IMR-90 (cell line): ENCODE measurements around the gene CMC2. TPM values are rescaled to one million over a fixed set of nuclear protein-coding genes. Genes with fewer than 3 reads are reported as not detected.

ENCODE experiments used
- ATAC-seq: fragments of 200-7000 bp; cut with Tn5 transposase; 2 replicates; pipeline ENCODE4 v1.9.1; 2020; ENCODE audit warnings: low read depth, mild to moderate bottlenecking, moderate library complexity
- BruUV-seq: library from RNA; stranded (reverse); fragments of 400-500 nt; replicated peaks from 2 replicates; lab custom pipeline; 2021; lab: Mats Ljungman, UMichigan
- CTCF ChIA-PET: fragments of 300-600 bp; formaldehyde crosslinking; extraction: SDS; loops from one replicate; lab custom pipeline; 2021; ENCODE audit warnings: antibody characterized with exemption; lab: Yijun Ruan, JAX
- POLR2A ChIA-PET: fragments of 300-600 bp; sonication (Branson Sonifier 250); formaldehyde crosslinking; loops from one replicate; lab custom pipeline; 2022; ENCODE audit warnings: antibody characterized with exemption; ENCODE audit not compliant: unreplicated experiment; lab: Charles Lee
- DNase-seq: peaks from one replicate; pipeline ENCODE4 v3.0.0; 2013
- H2AFZ ChIP-seq: replicated peaks from 2 replicates; pipeline ENCODE3; 2013; ENCODE audit warnings: low read length, mild to moderate bottlenecking; ENCODE audit not compliant: poor library complexity
- H2AK5ac ChIP-seq: 2 replicates; pipeline ENCODE4 v1.6.1; 2013; ENCODE audit warnings: low read depth, low read length, inconsistent platforms
- H2AK9ac ChIP-seq: replicated peaks from 2 replicates; pipeline ENCODE3; 2013; ENCODE audit warnings: mild to moderate bottlenecking, low read depth, low read length, moderate library complexity; ENCODE audit not compliant: poor library complexity
- H2BK120ac ChIP-seq: 2 replicates; pipeline ENCODE4 v1.6.1; 2013; ENCODE audit warnings: low read depth, low read length, inconsistent platforms
- H2BK15ac ChIP-seq: 3 replicates; pipeline ENCODE4 v1.6.1; 2013; ENCODE audit warnings: low read depth, low read length, inconsistent platforms
- H2BK20ac ChIP-seq: 2 replicates; pipeline ENCODE4 v1.6.1; 2013; ENCODE audit warnings: low read depth, mild to moderate bottlenecking, inconsistent platforms, low read length, moderate library complexity
- H2BK5ac ChIP-seq: 2 replicates; pipeline ENCODE4 v1.6.1; 2013; ENCODE audit warnings: mild to moderate bottlenecking, low read depth, low read length, inconsistent platforms; ENCODE audit not compliant: poor library complexity, severe bottlenecking
- H3K14ac ChIP-seq: replicated peaks from 2 replicates; pipeline ENCODE4 v1.6.1; 2013; ENCODE audit warnings: low read depth, low read length, inconsistent platforms
- H3K18ac ChIP-seq: 2 replicates; pipeline ENCODE4 v1.6.1; 2013; ENCODE audit warnings: low read depth, low read length, control low read depth
- H3K23ac ChIP-seq: 2 replicates; pipeline ENCODE4 v1.6.1; 2013; ENCODE audit warnings: low read depth, low read length, inconsistent platforms
- H3K27ac ChIP-seq: 2 replicates; pipeline ENCODE4 v1.5.1; 2013; ENCODE audit warnings: mild to moderate bottlenecking, control low read depth, low read length; ENCODE audit not compliant: insufficient read depth
- H3K27me3 ChIP-seq: 2 replicates; pipeline ENCODE4 v1.6.1; 2013; ENCODE audit warnings: low read length; ENCODE audit not compliant: control insufficient read depth, insufficient read depth
- H3K36me3 ChIP-seq: 2 replicates; pipeline ENCODE4 v1.6.1; 2013; ENCODE audit warnings: low read length, mixed read lengths; ENCODE audit not compliant: control insufficient read depth, insufficient read depth
- H3K4ac ChIP-seq: 2 replicates; pipeline ENCODE4 v1.6.1; 2013; ENCODE audit warnings: low read depth, low read length, inconsistent platforms
- H3K4me1 ChIP-seq: 2 replicates; pipeline ENCODE4 v1.6.1; 2013; ENCODE audit warnings: low read length, mixed read lengths; ENCODE audit not compliant: control insufficient read depth, insufficient read depth
- H3K4me2 ChIP-seq: 2 replicates; pipeline ENCODE4 v1.6.1; 2013; ENCODE audit warnings: low read depth, mild to moderate bottlenecking, control low read depth, low read length, moderate library complexity
- H3K4me3 ChIP-seq: 2 replicates; pipeline ENCODE4 v1.5.1; 2013; ENCODE audit warnings: low read depth, mild to moderate bottlenecking, control low read depth, low read length, moderate library complexity; ENCODE audit not compliant: insufficient read depth
- H3K56ac ChIP-seq: 2 replicates; pipeline ENCODE4 v1.6.1; 2013; ENCODE audit warnings: low read length, inconsistent platforms; ENCODE audit not compliant: insufficient read depth; ENCODE audit errors: extremely low read depth
- H3K79me1 ChIP-seq, 2 experiments: 2 replicates each; pipeline ENCODE4 v1.6.1; 2013; ENCODE audit warnings: low read length in 2 of 2, inconsistent platforms in 1 of 2, low read depth in 1 of 2
- H3K9ac ChIP-seq: 2 replicates; pipeline ENCODE4 v1.6.1; 2013; ENCODE audit warnings: low read depth, low read length, control low read depth
- H3K9me1 ChIP-seq: 2 replicates; pipeline ENCODE4 v1.6.1; 2013; ENCODE audit warnings: low read length, inconsistent platforms; ENCODE audit not compliant: insufficient read depth
- H3K9me3 ChIP-seq: 2 replicates; pipeline ENCODE4 v1.6.1; 2013; ENCODE audit warnings: low read length; ENCODE audit not compliant: control insufficient read depth, insufficient read depth
- H4K20me1 ChIP-seq: 2 replicates; pipeline ENCODE4 v1.6.1; 2013; ENCODE audit warnings: low read length, inconsistent platforms; ENCODE audit not compliant: insufficient read depth
- H4K5ac ChIP-seq: 2 replicates; pipeline ENCODE4 v1.6.1; 2013; ENCODE audit warnings: mild to moderate bottlenecking, low read depth, low read length, control low read depth
- H4K8ac ChIP-seq, 2 experiments: 2 replicates each; pipeline ENCODE4 v1.6.1; 2013; ENCODE audit warnings: low read depth in 2 of 2, low read length in 2 of 2, control low read depth in 1 of 2, inconsistent platforms in 1 of 2
- H4K91ac ChIP-seq: 2 replicates; pipeline ENCODE4 v1.6.1; 2013; ENCODE audit warnings: low read depth, low read length, inconsistent platforms; ENCODE audit not compliant: insufficient read depth
- CEBPB ChIP-seq: IDR thresholded peaks from 2 replicates; pipeline ENCODE4 v1.6.1; 2012; ENCODE audit warnings: low read depth, low read length, improper control_type of control experiment
- ELK1 ChIP-seq: fragments of 150-350 bp; IDR thresholded peaks from 2 replicates; pipeline ENCODE4 v1.6.1; 2016; ENCODE audit warnings: low read depth, mild to moderate bottlenecking, low read length, moderate library complexity, borderline replicate concordance
- USF2 ChIP-seq: fragments of 150-350 bp; IDR thresholded peaks from 2 replicates; pipeline ENCODE4 v1.6.1; 2017; ENCODE audit warnings: mild to moderate bottlenecking, antibody characterized with exemption, low read length, low read depth
- WGBS, 2 experiments: methylation state at CpG; one replicate each; pipeline versions ENCODE4 v1.1.5 to v1.1.7; 2013; ENCODE audit warnings: missing lambda C conversion rate in 2 of 2; ENCODE audit not compliant: insufficient read length in 1 of 2; ENCODE audit errors: extremely low coverage in 2 of 2; 5-methylcytosine and 5-hydroxymethylcytosine counted together
- dilution Hi-C: fragments of 300-500 bp; cut with HindIII; formaldehyde crosslinking; loops from one replicate; pipeline ENCODE4 v1.14.3; 2018; ENCODE audit warnings: low sequenced_read_pairs; ENCODE audit not compliant: unreplicated experiment
- in situ Hi-C: fragments of 300-500 bp; cut with MboI; formaldehyde crosslinking; loops from 3 replicates; pipeline ENCODE4 v1.14.3; 2019; ENCODE audit warnings: low sequenced_read_pairs, inconsistent platforms, mixed read lengths
- intact Hi-C: fragments of 100-400 bp; cut with micrococcal nuclease; formaldehyde crosslinking; loops from 2 replicates; pipeline ENCODE4 v1.10.0; 2022
- polyA plus RNA-seq, 3 experiments: library from polyadenylated mRNA; depleted of rRNA; stranded (reverse); fragments of >200 nt; gene quantifications; 2 replicates each; pipeline ENCODE4 v1.2.3, GENCODE V29; 2012; ENCODE audit warnings: low replicate concordance in 1 of 3
- total RNA-seq: library from RNA; depleted of rRNA; stranded (reverse); fragments of >200 nt; gene quantifications from 2 replicates; pipeline ENCODE4 v1.2.3, GENCODE V29; 2012

CMC2 gene
- total and polyA plus RNA-seq, 2 of the 4 experiments (the other 2 are of a cell fraction), result 57.0 to 104 TPM

- no CpG with 5 or more reads among the region's 2 CpGs for WGBS, 2 experiments
- H3K36me3 ChIP-seq, result peaks cover 31% of the 10 kb centered on the region
- no peak overlapping the region for H4K91ac ChIP-seq
Observed at GRCh38 chr16:81042821-81043220, 36.1 kb upstream of the CMC2 start.

More at GRCh38 chr16:81042821-81043220, 36.1 kb upstream of the CMC2 start:
- Histone ChIP-seq H2BK20ac (no peak overlapping the region), H3K4me3 (no peak overlapping the region), H3K79me1 (peaks cover 20 to 26% of the 10 kb centered on the region in 2 experiments; a peak in 3 of 4 replicates), H3K18ac (no peak overlapping the region), H3K14ac (no peak overlapping the region), H3K9me1 (peaks cover 7% of the 10 kb centered on the region; the same call in 1 of the 2 replicates), H3K56ac (no peak overlapping the region), H3K4ac (no peak overlapping the region), H2BK5ac (no peak overlapping the region), H4K5ac (no peak overlapping the region), H2BK15ac (no peak overlapping the region), H3K4me1 (no peaks in the 10 kb centered on the region; the same call in 1 of the 2 replicates), H2AFZ (no peak overlapping the region), H3K27ac (no peak overlapping the region), H3K23ac (no peak overlapping the region), H2AK9ac (no peak overlapping the region), H3K9ac (no peak overlapping the region), H3K9me3 (no peaks in the 10 kb centered on the region), H2BK120ac (no peak overlapping the region), H4K8ac (no peak overlapping the region), H3K4me2 (no peak overlapping the region), H3K27me3 (no peaks in the 10 kb centered on the region), H2AK5ac (no peak overlapping the region), H4K20me1 (no peaks in the 10 kb centered on the region)
- ChIA-PET POLR2A (no interaction called here), CTCF (no interaction called here)
- intact Hi-C loops (no loop called here), in situ Hi-C loops (loop anchor here (25.0 kb wide), 1 partner anchor 694 kb away; no protein-coding TSS in a partner anchor), dilution Hi-C loops (no loop called here)
- DNase-seq, result no peak
- TF ChIP-seq ELK1 (no peak), USF2 (no peak), CEBPB (0 out of 2 replicates have a peak, but pooled peaks have one; percentile 43)
- ATAC-seq, result no peak
- BruUV-seq, result no TSS peak
